K562 (cell line): ENCODE measurements around the gene SORCS2. TPM values are rescaled to one million over a fixed set of nuclear protein-coding genes. Genes with fewer than 3 reads are reported as not detected.

Source experiments
- ATAC-seq: fragments of 200-7000 bp; cut with Tn5 transposase; 3 replicates; pipeline ENCODE4 v1.9.1; 2020; ENCODE audit warnings: moderate library complexity
- BruUV-seq: library from RNA; stranded (reverse); fragments of 400-500 nt; replicated peaks from 2 replicates; lab custom pipeline; 2021; lab: Mats Ljungman, UMichigan
- CTCF ChIA-PET: fragments of 300-600 bp; formaldehyde crosslinking; extraction: SDS; loops from one replicate; lab custom pipeline; 2021; ENCODE audit warnings: low intra/inter-chr PET ratio; lab: Yijun Ruan, JAX
- POLR2A ChIA-PET: fragments of 300-600, 350-650 bp; sonication (Branson Sonifier 250); formaldehyde crosslinking; extraction: SDS; loops from one replicate; lab custom pipeline; 2021; ENCODE audit warnings: antibody characterized with exemption, inconsistent platforms; lab: Yijun Ruan, JAX
- DNase-seq, 4 experiments: peaks; one replicate each; pipeline versions ENCODE4 v3.0.0 to v3.0.0-alpha.2; 2011 to 2018; ENCODE audit warnings: low spot score in 3 of 4, mixed read lengths in 3 of 4; ENCODE audit errors: extremely low read depth in 1 of 4
- FAIRE-seq: peaks from 2 replicates; lab custom pipeline; 2011; peaks lifted over from hg19 to GRCh38; lab: Jason Lieb, UNC
- H2AFZ ChIP-seq: 2 replicates; pipeline ENCODE4 v1.6.0; 2011; ENCODE audit warnings: low read depth, low read length, control low read depth, inconsistent platforms
- H3K27ac ChIP-seq: fragments of 200-600 bp; 3 replicates; pipeline ENCODE4 v1.8.0; 2011; ENCODE audit warnings: low read depth, mild to moderate bottlenecking, control low read depth, inconsistent platforms, low read length, moderate library complexity, mixed read lengths; ENCODE audit errors: extremely low read depth
- H3K27me3 ChIP-seq, 2 experiments: fragments of 300-600 bp in 1 of 2; 2 replicates in 1 of 2; 3 replicates in 1 of 2; pipeline versions ENCODE4 v1.6.0 to v1.8.0; 2011; ENCODE audit warnings: inconsistent platforms in 2 of 2, low read length in 2 of 2, mild to moderate bottlenecking in 1 of 2, mixed read lengths in 1 of 2, moderate library complexity in 1 of 2; ENCODE audit not compliant: control insufficient read depth in 2 of 2, insufficient read depth in 2 of 2
- H3K36me3 ChIP-seq: fragments of 300-600 bp; 3 replicates; pipeline ENCODE4 v1.8.0; 2011; ENCODE audit warnings: mild to moderate bottlenecking, low read length, inconsistent platforms; ENCODE audit not compliant: control insufficient read depth, insufficient read depth
- H3K4me1 ChIP-seq, 2 experiments: fragments of 200-600 bp in 1 of 2; replicated peaks in 1 of 2; 2 replicates in 1 of 2; 3 replicates in 1 of 2; pipeline versions ENCODE4 v1.5.1 to v1.8.0; 2011; ENCODE audit warnings: inconsistent platforms in 2 of 2, low read length in 2 of 2, mild to moderate bottlenecking in 1 of 2, mixed read lengths in 1 of 2, moderate library complexity in 1 of 2; ENCODE audit not compliant: control insufficient read depth in 2 of 2, insufficient read depth in 2 of 2
- H3K4me2 ChIP-seq: 2 replicates; pipeline ENCODE4 v1.6.1; 2011; ENCODE audit warnings: low read length, control low read depth, inconsistent platforms, mixed read lengths; ENCODE audit not compliant: insufficient read depth
- H3K4me3 ChIP-seq: fragments of 200-600 bp; sonication (generic), shearing (Covaris generic); 2 replicates; pipeline ENCODE4 v1.5.1; 2016; ENCODE audit warnings: control low read depth, inconsistent platforms
- H3K79me2 ChIP-seq: fragments of 200-600 bp; 3 replicates; pipeline ENCODE4 v1.8.0; 2011; ENCODE audit warnings: low read length, inconsistent platforms; ENCODE audit not compliant: control insufficient read depth, insufficient read depth
- H3K9ac ChIP-seq, 2 experiments: 2 replicates each; pipeline versions ENCODE4 v1.6.0 to v1.6.1; 2011; ENCODE audit warnings: low read depth in 2 of 2, low read length in 2 of 2, control low read depth in 1 of 2, inconsistent platforms in 1 of 2, mild to moderate bottlenecking in 1 of 2, mixed read lengths in 1 of 2; ENCODE audit not compliant: insufficient read depth in 1 of 2
- H3K9me1 ChIP-seq: one replicate; pipeline ENCODE4 v1.6.0; 2011; ENCODE audit warnings: inconsistent platforms, mild to moderate bottlenecking, low read length, moderate library complexity; ENCODE audit not compliant: control insufficient read depth, insufficient read depth
- H3K9me3 ChIP-seq: replicated peaks from 2 replicates; pipeline ENCODE4 v1.5.1; 2011; ENCODE audit warnings: low read depth, low read length, inconsistent platforms; ENCODE audit not compliant: control insufficient read depth, insufficient read depth
- H4K20me1 ChIP-seq: replicated peaks from 2 replicates; pipeline ENCODE4 v1.6.1; 2011; ENCODE audit warnings: low read length, inconsistent platforms, mixed read lengths; ENCODE audit not compliant: control insufficient read depth, insufficient read depth
- ATF1 ChIP-seq, 2 experiments: fragments of 450-650 bp in 1 of 2; IDR thresholded peaks; 2 replicates each; pipeline ENCODE4 v1.6.1; 2016; ENCODE audit warnings: missing compliant biosample characterization in 1 of 2, missing genetic modification characterization in 1 of 2
- CBX2 ChIP-seq: fragments of 200-600 bp; sonication (generic); IDR thresholded peaks from one replicate; pipeline ENCODE4 v1.6.1; 2012; ENCODE audit warnings: mild to moderate bottlenecking, low read length, inconsistent platforms; ENCODE audit not compliant: insufficient read depth, poor library complexity, severe bottlenecking
- DDX20 ChIP-seq: fragments of 450-650 bp; IDR thresholded peaks from 2 replicates; pipeline ENCODE4 v1.6.1; 2016; ENCODE audit warnings: missing genetic modification characterization, low read depth, mild to moderate bottlenecking, missing compliant biosample characterization, moderate library complexity
- E2F1 ChIP-seq: sonication (generic); formaldehyde crosslinking; IDR thresholded peaks from 2 replicates; pipeline ENCODE4 v1.8.1; 2023; ENCODE audit warnings: mild to moderate bottlenecking, missing genetic modification reagents, moderate library complexity
- EHMT2 ChIP-seq: fragments of 450-650 bp; IDR thresholded peaks from 2 replicates; pipeline ENCODE4 v1.6.1; 2018; ENCODE audit warnings: antibody characterized with exemption
- HDAC2 ChIP-seq: fragments of 450-650 bp; IDR thresholded peaks from 2 replicates; pipeline ENCODE4 v1.6.1; 2016; ENCODE audit warnings: mild to moderate bottlenecking
- ILF3 ChIP-seq: fragments of 450-650 bp; IDR thresholded peaks from 2 replicates; pipeline ENCODE4 v1.6.1; 2018; ENCODE audit warnings: antibody characterized with exemption, mild to moderate bottlenecking, moderate library complexity, borderline replicate concordance
- KLF1 ChIP-seq: fragments of 450-650 bp; IDR thresholded peaks from 2 replicates; pipeline ENCODE4 v1.6.1; 2016; ENCODE audit warnings: missing genetic modification characterization, missing compliant biosample characterization
- NFXL1 ChIP-seq: fragments of 450-650 bp; formaldehyde crosslinking; IDR thresholded peaks from 2 replicates; pipeline ENCODE4 v1.4.0; 2021; ENCODE audit warnings: mild to moderate bottlenecking
- PHF20 ChIP-seq: fragments of 450-650 bp; IDR thresholded peaks from 2 replicates; pipeline ENCODE4 v1.6.1; 2018; ENCODE audit not compliant: partially characterized antibody
- POU5F1 ChIP-seq: fragments of 150-350 bp; IDR thresholded peaks from 2 replicates; pipeline ENCODE4 v1.6.1; 2014; ENCODE audit warnings: borderline replicate concordance, low read length, low read depth, mild to moderate bottlenecking; ENCODE audit not compliant: partially characterized antibody
- SAP30 ChIP-seq: fragments of 200-600 bp; sonication (generic); IDR thresholded peaks from 2 replicates; pipeline ENCODE4 v1.6.1; 2012; ENCODE audit warnings: borderline replicate concordance, low read depth, mild to moderate bottlenecking, moderate library complexity, low read length, control low read depth, inconsistent platforms; ENCODE audit not compliant: insufficient read depth, poor library complexity, severe bottlenecking
- SMAD1 ChIP-seq: fragments of 150-350 bp; IDR thresholded peaks from 2 replicates; pipeline ENCODE4 v1.6.1; 2014; ENCODE audit warnings: low read length, low read depth; ENCODE audit not compliant: partially characterized antibody
- SOX6 ChIP-seq: fragments of 450-650 bp; IDR thresholded peaks from 2 replicates; pipeline ENCODE4 v1.6.1; 2014; ENCODE audit warnings: mild to moderate bottlenecking
- ZNF217 ChIP-seq: sonication (generic); formaldehyde crosslinking; IDR thresholded peaks from 2 replicates; pipeline ENCODE4 v1.8.0; 2022; ENCODE audit warnings: mild to moderate bottlenecking, missing genetic modification reagents
- ZNF263 ChIP-seq: sonication (generic); formaldehyde crosslinking; IDR thresholded peaks from 2 replicates; pipeline ENCODE4 v1.8.0; 2022; ENCODE audit warnings: mild to moderate bottlenecking, missing genetic modification reagents, borderline replicate concordance
- ZNF354B ChIP-seq: fragments of 250-450 bp; sonication (Bioruptor Pico); IDR thresholded peaks from 2 replicates; pipeline ENCODE4 v1.4.0; 2020
- ZNF79 ChIP-seq: fragments of 250-450 bp; sonication (Bioruptor Pico); IDR thresholded peaks from 2 replicates; pipeline ENCODE4 v1.4.0; 2020; ENCODE audit warnings: low read depth, mild to moderate bottlenecking, moderate library complexity
- WGBS: fragments of 100-300 bp; shearing (Covaris generic); methylation state at CpG from one replicate; pipeline ENCODE4 v1.1.6; 2016; ENCODE audit warnings: low coverage, mixed read lengths; ENCODE audit not compliant: insufficient coverage; ENCODE audit errors: missing lambda C conversion rate; 5-methylcytosine and 5-hydroxymethylcytosine counted together
- in situ Hi-C: fragments of 300-500 bp; cut with MboI; formaldehyde crosslinking; loops from 4 replicates; pipeline ENCODE4 v1.15.0; 2018; ENCODE audit warnings: inconsistent platforms, mixed read lengths
- intact Hi-C: fragments of 100-400 bp; cut with micrococcal nuclease; formaldehyde crosslinking; loops from 2 replicates; pipeline ENCODE4 v1.14.2; 2022
- polyA plus RNA-seq, 8 experiments: library from polyadenylated mRNA; depleted of rRNA in 4 of 8; stranded (reverse) in 5 of 8; unstranded in 3 of 8; fragments of >200 nt; fragmentation: Nextera tagmentation in 2 of 8; fragmentation: Illumina TruSeq in 1 of 8; extraction: Ambion mirVana in 2 of 8; extraction: Trizol in 1 of 8; gene quantifications; 2 replicates each; pipeline versions ENCODE4 v1.2.1 to v1.2.3, GENCODE V29; 2011 to 2014; ENCODE audit warnings: inconsistent platforms in 1 of 8, missing spikeins in 1 of 8
- total RNA-seq, 7 experiments: library from RNA; depleted of rRNA in 6 of 7; stranded (reverse); fragments of >200 nt in 6 of 7; fragmentation: Illumina TruSeq in 2 of 7; extraction: Trizol in 2 of 7; gene quantifications; 2 replicates each; pipeline versions ENCODE4 v1.2.1 to v1.2.3, GENCODE V29; 2011 to 2021; ENCODE audit warnings: low replicate concordance in 1 of 7
- TF ChIP-seq, protein P1 (sequence below): fragments of 450-650 bp; formaldehyde crosslinking; IDR thresholded peaks from 2 replicates; pipeline ENCODE4 v1.4.0; 2022; ENCODE audit warnings: mild to moderate bottlenecking, moderate library complexity

Gene SORCS2
- total and polyA plus RNA-seq, 9 of the 15 experiments (the other 6 are each of a cell fraction or from before 2014, with no cell fraction given), result not detected

- H4K20me1 ChIP-seq, result no peaks in the 10 kb centered on the region
- no peaks in the 10 kb centered on the region for H3K36me3 ChIP-seq
- H3K4me2 ChIP-seq, result no peak overlapping the region
- H3K27me3 ChIP-seq, result peaks cover 0 to 31% of the 10 kb centered on the region in 2 experiments; a peak in 3 of 5 replicates
- no peak overlapping the region for H3K4me3 ChIP-seq
- DNase-seq (no peak), FAIRE-seq (no peak), ATAC-seq (no peak)
- H3K9me3 ChIP-seq, result no peaks in the 10 kb centered on the region
- CTCF ChIA-PET, result no interaction called here
- no peak overlapping the region for H2AFZ ChIP-seq
- BruUV-seq, result no TSS peak
- WGBS, result 1% methylated on average over 10 of the region's 10 CpGs
- POLR2A ChIA-PET, result interaction anchor here (0.5 to 0.7 kb wide), 3 partner anchors 10 to 327 kb away, joined by 3 read pairs; no protein-coding TSS in a partner anchor
- H3K9me1 ChIP-seq, result no peaks in the 10 kb centered on the region
- no peak overlapping the region for H3K27ac ChIP-seq
- no peaks in the 10 kb centered on the region for H3K79me2 ChIP-seq
- H3K4me1 ChIP-seq, result no peaks in the 10 kb centered on the region
- H3K9ac ChIP-seq, result no peak overlapping the region
- in situ Hi-C loops (no loop called here), intact Hi-C loops (no loop called here)
- no peak for TF ChIP-seq ZNF354B (CRISPR knock-in tag)
- TF ChIP-seq ZNF79 (CRISPR knock-in tag), result no peak
- TF ChIP-seq NFXL1, result no peak
- TF ChIP-seq DDX20, result no peak
- no peak for TF ChIP-seq ZNF217 (CRISPR knock-in tag)
- no peak for TF ChIP-seq POU5F1
- TF ChIP-seq SMAD1, result no peak
- no peak for TF ChIP-seq HDAC2
- TF ChIP-seq EHMT2, result no peak
- TF ChIP-seq ATF1 (CRISPR knock-in tag; IDR thresholded peaks at IDR 0.05), result no peak
- no peak for TF ChIP-seq ATF1 (tag; IDR thresholded peaks at IDR 0.05)
- no peak for TF ChIP-seq E2F1 (CRISPR knock-in tag)
- TF ChIP-seq KLF1 (tag), result no peak
- TF ChIP-seq ZNF263 (CRISPR knock-in tag), result no peak
- no peak for TF ChIP-seq PHF20
- TF ChIP-seq, protein P1, sequence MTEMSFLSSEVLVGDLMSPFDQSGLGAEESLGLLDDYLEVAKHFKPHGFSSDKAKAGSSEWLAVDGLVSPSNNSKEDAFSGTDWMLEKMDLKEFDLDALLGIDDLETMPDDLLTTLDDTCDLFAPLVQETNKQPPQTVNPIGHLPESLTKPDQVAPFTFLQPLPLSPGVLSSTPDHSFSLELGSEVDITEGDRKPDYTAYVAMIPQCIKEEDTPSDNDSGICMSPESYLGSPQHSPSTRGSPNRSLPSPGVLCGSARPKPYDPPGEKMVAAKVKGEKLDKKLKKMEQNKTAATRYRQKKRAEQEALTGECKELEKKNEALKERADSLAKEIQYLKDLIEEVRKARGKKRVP (CRISPR knock-in tag), result no peak
- no peak for TF ChIP-seq CBX2
- TF ChIP-seq SOX6, result no peak
- no peak for TF ChIP-seq ILF3
- TF ChIP-seq SAP30, result no peak
Measured at GRCh38 chr4:7680106-7680505, 487.8 kb downstream of the SORCS2 start.
